ENCODE results near the gene XRCC2.

XRCC2 gene

GRCh38 chr7:152608656-152609055 is 67.3 kb downstream of the XRCC2 start:
- DNase-seq, result no peak

DNA sequence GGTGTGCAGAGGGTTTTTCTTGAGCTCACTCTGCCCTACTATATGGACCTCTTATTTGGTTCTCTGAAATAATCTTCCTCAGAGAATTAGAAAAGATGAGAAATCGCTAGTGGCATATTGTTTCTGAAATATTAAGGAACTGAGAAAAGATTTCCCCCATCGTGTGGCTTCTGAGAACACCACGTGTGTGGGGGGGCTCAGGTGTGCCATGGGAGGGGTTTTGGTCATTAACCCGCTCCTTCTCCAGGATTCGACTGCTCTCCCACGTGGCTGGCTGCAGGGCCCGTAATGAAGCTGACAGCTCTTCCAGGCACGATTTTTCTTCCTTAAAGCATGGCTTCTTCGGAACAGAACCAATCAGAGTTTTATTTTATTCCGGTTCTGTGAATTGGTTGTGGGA is 67.7 kb downstream of the XRCC2 start:
- no peak for DNase-seq

- no peak for DNase-seq
Observed at GRCh38 chr7:152607007-152607406, 68.9 kb downstream of the XRCC2 start.

DNA sequence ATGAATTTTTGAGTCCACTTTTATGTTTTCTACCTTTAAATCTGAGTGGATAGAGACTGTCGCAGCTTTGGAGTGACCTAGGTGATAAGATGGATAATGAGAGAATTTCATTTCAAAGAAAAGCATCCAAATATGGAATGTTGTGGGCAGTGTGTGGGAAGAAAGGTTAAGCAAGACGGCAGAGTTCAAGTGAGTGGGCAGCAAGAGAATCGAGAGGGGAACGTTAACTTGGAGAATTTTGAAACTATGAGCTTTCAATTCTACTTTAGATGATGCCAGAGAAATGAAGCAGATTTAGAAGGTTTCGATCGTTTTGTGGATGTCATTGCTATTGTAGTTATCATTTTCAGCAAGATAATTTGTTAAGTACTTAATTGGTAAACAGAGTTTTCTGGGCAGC is 73.0 kb downstream of the XRCC2 start:
- DNase-seq, result no peak

GRCh38 chr7:152601305-152601798 is 74.6 kb downstream of the XRCC2 start:
- DNase-seq, result no peak

GRCh38 chr7:152600266-152600665 is 75.7 kb downstream of the XRCC2 start:
- DNase-seq, result no peak

DNA sequence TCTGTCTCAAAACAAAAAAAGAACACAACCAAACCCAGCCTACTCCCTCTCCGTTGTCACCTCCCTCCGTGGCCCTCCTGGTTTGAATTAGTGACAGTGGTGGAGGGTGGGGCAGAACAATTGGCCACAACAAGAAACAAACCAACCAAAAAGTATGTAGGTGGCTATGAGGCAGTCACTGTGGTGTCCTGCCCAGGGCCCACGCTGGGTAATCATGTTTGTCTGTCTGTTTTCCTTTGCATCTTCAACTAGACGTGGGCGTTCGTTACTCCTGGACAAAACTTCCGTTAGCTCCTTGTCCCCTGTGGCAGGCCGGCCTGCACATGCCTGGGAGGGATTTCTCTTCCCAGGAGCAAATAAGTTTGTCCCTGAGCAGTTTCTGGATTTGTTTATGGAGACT is 78.4 kb downstream of the XRCC2 start:
- DNase-seq, result no peak

- no peak for DNase-seq
Observed at GRCh38 chr7:152596824-152597223, 79.1 kb downstream of the XRCC2 start.

All from DMS79 treated with DMSO at 0.1 percent for 48 hours (cell line).